ENCODE data around the gene SPHKAP.
A peak's percentile ranks its signal among the peaks of the same experiment; 100 is the strongest.

The SPHKAP gene

GRCh38 chr2:228048838-228049490, 132.5 kb downstream of the SPHKAP start:
- peak; percentile 25 for DNase-seq
- Histone ChIP-seq H3K27ac (no peak overlapping the region), H3K9me3 (ENCODE audit: severe bottlenecking) (no peaks in the 10 kb centered on the region), H3K27me3 (ENCODE audit: insufficient read depth, low read depth, severe bottlenecking) (no peaks in the 10 kb centered on the region), H3K36me3 (no peaks in the 10 kb centered on the region), H3K4me3 (ENCODE audit: low read depth, low read length) (no peak overlapping the region)
- TF ChIP-seq CTCF (IDR thresholded peaks at IDR 0.05; ENCODE audit: low read depth, low read length) = peak; percentile 65

- DNase-seq = no peak
- no peaks in the 10 kb centered on the region for H3K9me3 ChIP-seq (ENCODE audit: severe bottlenecking)
- no peak for TF ChIP-seq CTCF (IDR thresholded peaks at IDR 0.05; ENCODE audit: low read depth, low read length)
- no peak overlapping the region for H3K4me3 ChIP-seq (ENCODE audit: low read depth, low read length)
- no peaks in the 10 kb centered on the region for H3K27me3 ChIP-seq (ENCODE audit: insufficient read depth, low read depth, severe bottlenecking)
- no peak overlapping the region for H3K27ac ChIP-seq
- no peaks in the 10 kb centered on the region for H3K36me3 ChIP-seq
These were observed 140.5 kb downstream of the SPHKAP start for GRCh38 chr2:228040995-228041394.

GRCh38 chr2:228039752-228040534, 141.5 kb downstream of the SPHKAP start:
- DNase-seq = no peak
- Histone ChIP-seq H3K27ac (no peak overlapping the region), H3K9me3 (ENCODE audit: severe bottlenecking) (no peaks in the 10 kb centered on the region), H3K36me3 (no peaks in the 10 kb centered on the region), H3K4me3 (ENCODE audit: low read depth, low read length) (no peak overlapping the region), H3K27me3 (ENCODE audit: insufficient read depth, low read depth, severe bottlenecking) (no peaks in the 10 kb centered on the region)
- peak; percentile 58 for TF ChIP-seq CTCF (IDR thresholded peaks at IDR 0.05; ENCODE audit: low read depth, low read length)

- no peak for DNase-seq
- no peaks in the 10 kb centered on the region for H3K36me3 ChIP-seq
- no peaks in the 10 kb centered on the region for H3K9me3 ChIP-seq (ENCODE audit: severe bottlenecking)
- no peak overlapping the region for H3K27ac ChIP-seq
- H3K27me3 ChIP-seq (ENCODE audit: insufficient read depth, low read depth, severe bottlenecking) = no peaks in the 10 kb centered on the region
- H3K4me3 ChIP-seq (ENCODE audit: low read depth, low read length) = no peak overlapping the region
- TF ChIP-seq CTCF (IDR thresholded peaks at IDR 0.05; ENCODE audit: low read depth, low read length) = no peak
These were observed 142.5 kb downstream of the SPHKAP start for GRCh38 chr2:228038967-228039366.

GRCh38 chr2:228037915-228038314, 143.6 kb downstream of the SPHKAP start:
- no peaks in the 10 kb centered on the region for H3K36me3 ChIP-seq
- no peaks in the 10 kb centered on the region for H3K27me3 ChIP-seq (ENCODE audit: insufficient read depth, low read depth, severe bottlenecking)
- no peak overlapping the region for H3K4me3 ChIP-seq (ENCODE audit: low read depth, low read length)
- H3K27ac ChIP-seq = no peak overlapping the region
- DNase-seq = no peak
- TF ChIP-seq CTCF (IDR thresholded peaks at IDR 0.05; ENCODE audit: low read depth, low read length) = no peak
- H3K9me3 ChIP-seq (ENCODE audit: severe bottlenecking) = no peaks in the 10 kb centered on the region
